Measurements from ENCODE around the gene TMEM87A.

TMEM87A gene

DNA sequence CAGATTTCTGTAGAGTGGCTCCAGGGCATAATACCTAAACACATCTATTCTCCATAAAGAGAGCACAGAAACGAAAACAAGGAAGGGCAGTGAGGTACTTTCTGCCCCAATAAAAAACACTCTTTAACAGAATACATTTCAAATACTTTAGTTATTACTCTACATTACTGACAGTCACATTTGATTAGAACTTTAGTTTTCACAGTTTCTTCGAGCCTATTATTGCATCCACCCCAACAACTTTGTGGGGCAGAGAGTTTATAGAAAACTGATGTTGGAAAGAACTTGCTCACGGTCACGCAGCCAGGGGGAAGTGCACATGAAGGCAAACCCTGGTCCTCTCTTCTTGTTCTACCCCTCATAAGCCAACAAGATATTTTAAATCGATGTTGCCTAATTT, 74.1 kb downstream of the TMEM87A start:
- no peak for DNase-seq

DNA sequence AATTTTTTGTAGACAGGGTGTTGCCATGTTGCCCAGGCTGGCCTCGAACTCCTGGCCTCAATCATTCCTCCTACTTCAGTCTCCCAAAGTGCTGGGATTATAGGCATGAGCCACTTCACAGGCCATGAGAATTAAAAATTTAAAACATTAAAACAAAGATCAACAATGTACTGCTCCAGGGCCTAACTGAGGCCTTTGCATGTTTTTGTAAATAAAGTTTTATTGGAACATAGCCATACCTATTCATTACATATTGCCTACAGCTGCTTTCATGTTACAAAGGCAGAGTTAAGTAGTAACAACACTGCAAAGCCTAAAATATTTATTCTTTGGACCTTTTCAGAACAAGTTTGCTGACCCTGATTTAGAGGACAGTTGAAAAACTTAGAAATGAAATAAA, 74.7 kb downstream of the TMEM87A start:
- DNase-seq, result no peak

DNA sequence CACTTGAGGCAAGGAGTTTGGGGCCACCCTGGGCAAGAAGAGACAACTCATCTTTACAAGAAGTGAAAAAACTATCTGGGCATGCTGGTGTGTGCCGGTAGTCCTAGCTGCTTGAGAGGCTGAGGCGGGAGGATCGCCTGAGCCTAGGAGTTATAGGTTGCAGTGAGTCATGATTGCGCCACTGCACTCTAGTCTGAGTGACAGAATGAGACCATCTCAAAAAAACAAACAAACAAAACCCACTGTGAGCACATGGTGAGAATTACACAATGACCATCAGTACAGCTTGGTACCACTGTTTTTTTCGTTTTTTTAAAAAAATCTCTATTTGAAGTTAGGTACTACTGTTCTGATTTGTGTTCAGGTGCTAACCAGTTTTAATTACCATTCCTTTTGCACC, 78.7 kb downstream of the TMEM87A start:
- no peak for DNase-seq

DNA sequence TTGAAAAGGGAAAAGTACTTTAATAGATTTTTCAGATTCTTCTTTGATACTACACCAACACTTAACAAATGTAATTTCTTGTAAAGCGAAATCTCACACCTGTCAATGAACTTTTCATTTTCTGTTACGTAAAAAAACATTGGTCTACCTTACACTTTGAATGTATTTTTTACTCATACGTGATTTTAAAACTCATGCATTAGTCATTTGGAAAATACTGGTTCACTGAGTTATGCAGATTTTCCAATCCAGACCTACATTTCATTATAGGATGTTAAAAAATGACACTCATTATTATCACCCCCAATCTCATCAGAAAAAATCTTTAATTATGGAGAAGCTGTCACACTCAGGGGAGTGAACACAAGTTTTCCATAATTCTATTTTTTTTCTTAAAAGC, 79.8 kb downstream of the TMEM87A start:
- no peak for DNase-seq

DNA sequence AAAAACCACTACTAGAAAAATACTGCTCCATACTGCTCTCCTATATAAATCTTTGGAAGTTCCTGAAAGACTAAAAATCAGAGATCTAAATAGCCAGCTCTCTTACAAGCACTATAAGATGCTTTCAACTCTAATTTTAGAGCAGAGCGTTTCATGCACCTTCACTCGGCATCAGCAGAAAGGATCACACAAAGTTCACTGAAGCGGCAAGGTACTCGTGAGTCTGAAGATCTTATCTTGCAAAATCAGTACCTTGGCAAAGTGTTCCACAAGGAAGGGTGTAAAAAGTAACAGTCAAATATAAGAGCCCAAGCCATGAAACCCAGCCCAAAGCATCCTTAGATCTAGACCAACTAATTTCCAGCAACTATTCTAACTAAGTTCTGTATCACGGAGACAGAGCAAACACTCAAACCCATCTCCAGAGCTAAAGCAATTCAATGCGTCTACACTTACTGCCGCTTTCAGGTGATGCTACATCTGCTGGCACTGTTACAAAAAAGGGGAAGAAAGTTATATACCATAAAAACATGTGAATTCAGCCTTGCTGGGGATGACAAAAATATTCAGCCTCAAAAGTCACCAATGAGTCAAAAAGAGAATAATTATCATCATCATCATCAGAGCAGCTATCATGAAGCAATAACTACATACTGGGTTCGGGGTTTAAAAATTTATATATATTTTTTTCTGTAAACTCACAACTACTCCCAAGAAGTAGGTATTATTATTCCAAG, 81.5 kb downstream of the TMEM87A start:
- no peak for DNase-seq

DNA sequence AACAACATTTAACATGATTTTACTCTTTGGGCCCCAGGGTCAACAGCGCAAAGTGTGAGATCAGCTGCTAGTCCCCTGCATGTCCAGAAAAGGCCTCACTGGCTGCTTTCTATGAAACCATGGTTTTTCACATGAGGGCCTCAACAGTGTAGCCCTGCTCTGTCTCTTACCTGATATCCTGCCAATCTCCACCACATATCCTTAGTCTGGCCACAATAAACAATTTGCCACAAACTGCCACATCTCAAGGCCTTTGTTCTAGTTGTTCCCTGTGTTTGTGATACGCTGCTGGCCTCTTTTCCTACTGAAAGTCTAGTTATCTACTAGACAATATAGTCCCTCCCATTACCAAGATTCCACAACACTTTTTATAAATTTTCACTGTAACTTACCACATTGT, 82.9 kb downstream of the TMEM87A start:
- no peak for DNase-seq

DNA sequence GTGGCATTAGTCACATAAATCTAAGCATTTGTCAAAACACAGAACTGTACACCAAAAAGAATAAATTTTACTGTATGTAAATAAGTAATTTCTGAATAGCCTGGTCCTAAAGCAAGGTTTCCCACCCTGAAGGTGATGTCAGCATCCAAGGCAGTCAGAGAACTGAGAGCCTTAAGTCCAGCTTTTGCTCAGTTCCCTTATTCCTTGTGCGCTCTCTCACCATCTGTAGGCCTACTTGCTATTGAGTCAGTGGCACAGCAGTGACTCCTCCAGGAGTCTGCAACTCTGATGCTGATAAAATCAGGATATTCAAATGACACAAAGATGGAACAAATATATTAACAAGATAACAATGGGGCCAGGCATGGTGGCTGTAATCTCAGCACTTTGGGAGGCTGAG, 87.4 kb downstream of the TMEM87A start:
- DNase-seq, result no peak

DNA sequence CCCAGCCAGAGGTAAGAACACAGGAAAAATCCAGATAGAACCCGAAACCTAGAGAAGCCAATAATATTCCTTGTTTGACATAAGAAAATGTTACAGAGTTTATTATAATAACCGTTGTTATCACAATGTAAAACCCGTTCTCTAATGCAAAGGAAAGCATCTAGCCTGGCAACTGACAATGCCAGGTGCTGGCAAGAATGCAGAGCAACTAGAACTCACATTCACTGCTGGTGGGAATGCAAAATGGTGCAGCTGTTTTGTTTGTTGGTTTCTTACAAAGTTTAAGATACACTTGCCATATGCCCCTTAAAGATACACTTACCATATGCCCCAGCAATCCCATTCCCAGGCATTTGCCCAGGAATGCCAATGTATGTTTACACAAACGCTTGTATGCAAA, 88.5 kb downstream of the TMEM87A start:
- no peak for DNase-seq

DNA sequence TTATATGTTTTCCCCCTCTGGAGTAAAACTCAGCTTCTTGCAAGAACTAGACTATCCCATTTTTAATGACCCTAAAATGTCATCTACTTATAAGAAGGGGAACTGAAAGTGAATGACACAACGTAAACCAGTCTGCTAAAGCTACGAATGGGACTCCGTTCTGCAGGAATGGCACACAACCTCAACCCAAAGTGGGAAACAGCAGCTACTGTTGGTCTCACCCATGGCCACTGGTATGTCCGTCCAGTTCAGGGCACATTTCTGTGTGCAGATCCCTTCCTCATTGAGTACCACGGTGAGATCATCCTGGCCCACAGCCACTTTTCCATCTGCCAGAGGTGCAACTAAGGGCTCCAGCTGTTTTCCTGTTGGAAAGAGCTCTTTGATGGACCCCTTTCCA, 88.9 kb downstream of the TMEM87A start:
- DNase-seq, result no peak

DNA sequence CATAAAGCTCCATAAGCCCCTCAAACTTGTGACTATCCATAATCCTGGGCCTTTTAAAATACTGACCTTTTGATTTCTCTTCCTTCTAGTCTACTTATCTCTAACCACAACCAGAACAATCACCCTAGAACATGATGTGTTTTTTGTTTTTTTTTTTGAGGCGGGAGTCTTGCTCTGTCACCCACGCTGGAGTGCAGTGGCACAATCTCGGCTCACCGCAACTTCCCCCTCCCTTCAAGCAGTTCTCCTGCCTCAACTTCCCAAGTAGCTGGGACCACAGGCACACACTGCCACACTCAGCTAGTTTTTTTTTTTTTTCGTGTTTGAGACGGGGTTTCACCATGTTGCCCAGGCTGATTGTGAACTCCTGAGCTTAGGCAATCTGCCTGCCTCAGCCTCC, 90.3 kb downstream of the TMEM87A start:
- DNase-seq, result no peak

DNA sequence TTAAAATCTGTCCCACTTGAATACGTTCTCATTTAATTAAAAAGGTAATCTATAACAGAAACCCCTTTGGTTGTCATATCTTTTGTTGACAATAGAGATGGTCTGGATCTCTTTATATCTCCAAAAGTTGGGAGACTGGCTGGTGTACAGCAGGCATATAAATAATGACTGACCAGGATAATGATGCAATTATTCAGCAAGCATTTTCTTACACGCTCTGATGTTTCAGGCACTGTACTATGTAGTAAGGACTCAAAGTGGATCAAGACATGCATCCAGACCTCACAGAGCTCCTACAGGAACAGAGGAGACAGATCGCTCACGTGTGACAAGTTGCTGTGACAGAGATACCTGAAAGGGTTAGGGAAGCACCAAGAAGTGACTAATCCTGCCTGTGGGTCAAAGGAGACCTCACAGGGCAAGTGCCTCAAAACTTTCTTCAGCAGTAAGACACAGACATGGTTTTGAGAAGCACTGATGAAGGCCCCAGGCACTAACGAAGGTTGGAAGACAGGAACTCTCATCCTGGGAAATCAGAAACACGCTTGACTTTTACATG, 90.8 kb downstream of the TMEM87A start:
- DNase-seq, result no peak

DNA sequence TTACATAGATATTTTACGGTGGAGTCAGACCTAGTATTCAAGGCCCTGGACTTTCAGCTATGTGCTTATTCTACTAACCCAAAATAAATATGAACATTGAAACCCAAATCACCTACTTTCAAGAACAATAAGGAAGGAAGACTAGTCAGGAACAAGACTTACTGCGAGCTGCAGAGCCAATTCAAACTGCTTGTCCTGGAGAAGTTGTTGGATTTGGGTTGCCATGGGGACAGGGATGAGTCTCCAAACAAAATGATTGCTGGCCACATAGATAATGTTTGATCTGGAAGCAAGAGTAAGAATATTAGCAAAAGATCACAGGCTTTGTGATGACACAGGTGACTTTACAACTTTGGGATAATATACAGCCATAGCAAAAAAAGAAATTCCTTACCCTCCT, 95.2 kb downstream of the TMEM87A start:
- DNase-seq, result no peak

DNA sequence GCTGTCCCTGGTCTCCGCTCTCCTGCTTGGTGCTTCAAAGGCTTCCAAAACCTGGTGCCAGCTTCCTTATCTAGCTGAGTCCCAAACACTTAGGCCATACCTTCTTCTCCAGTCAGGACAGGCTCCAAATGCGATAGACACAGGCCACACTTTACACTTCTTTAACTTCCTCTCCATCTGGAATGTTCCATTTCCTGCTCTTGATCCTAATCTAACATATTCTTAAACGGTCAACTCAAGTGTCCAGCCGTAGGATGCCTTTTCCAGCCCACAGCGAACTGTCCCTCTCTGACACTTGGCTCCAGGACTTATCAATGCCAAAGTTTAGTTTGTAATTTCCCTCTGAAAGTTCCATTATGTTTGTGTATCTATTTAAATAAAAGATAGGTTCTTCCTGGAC, 97.6 kb downstream of the TMEM87A start:
- no peak for DNase-seq

DNA sequence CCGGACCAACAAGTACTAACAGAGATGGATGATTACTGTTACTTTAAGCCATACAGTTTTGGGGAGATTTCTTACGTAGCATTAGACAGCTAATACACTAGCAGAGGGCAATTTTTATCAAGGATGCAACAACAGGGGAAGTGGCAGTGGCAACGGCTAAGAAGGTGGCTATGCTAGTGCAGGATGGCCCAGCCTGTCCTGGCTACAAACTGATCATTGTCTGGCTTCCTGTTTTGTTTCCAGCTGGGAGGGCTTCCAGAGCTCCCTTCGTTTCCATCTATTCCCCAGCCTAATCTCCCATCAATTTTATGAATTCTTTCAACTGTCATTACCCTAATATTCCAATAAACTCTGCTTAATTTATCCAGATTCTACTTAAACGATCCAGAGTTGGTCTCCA, 100.8 kb downstream of the TMEM87A start:
- no peak for DNase-seq

DNA sequence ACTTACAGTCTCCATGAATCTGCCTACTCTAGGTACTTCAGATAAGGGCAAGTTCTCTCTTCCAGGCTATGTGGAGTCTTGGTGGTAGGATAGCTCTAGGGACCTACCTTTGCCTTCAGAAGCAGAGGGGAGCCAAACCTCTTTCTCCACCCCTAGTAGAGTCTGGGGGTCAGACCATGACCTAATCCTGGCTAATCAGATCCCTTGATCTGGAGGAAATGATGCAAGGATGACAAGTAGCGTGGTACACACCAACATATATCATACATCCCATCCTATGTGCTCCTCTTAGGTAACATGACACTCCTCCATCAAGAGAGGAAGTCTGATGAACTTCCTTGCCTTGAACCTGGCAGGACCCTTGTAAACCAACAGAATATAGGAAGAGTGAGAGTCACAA, 101.4 kb downstream of the TMEM87A start:
- no peak for DNase-seq

DNA sequence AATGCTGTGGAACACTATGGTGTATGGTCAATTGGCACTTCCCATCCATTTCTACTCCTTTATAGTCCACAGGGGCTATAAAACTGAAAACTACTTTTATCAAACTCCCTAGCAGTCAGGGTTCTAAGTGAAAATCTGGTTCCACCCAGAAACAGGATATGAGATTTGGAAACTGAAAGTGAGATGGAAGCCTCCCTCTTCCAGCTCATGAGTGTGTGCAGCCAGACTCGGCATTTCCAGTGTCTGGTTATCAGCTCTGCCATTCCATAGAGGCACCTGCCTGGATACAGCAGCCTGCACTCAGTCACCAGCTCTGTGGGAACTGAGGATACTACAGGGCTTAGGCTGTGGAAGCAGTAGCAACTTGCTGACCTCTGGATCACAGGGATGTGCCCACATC, 102.1 kb downstream of the TMEM87A start:
- no peak for DNase-seq

DNA sequence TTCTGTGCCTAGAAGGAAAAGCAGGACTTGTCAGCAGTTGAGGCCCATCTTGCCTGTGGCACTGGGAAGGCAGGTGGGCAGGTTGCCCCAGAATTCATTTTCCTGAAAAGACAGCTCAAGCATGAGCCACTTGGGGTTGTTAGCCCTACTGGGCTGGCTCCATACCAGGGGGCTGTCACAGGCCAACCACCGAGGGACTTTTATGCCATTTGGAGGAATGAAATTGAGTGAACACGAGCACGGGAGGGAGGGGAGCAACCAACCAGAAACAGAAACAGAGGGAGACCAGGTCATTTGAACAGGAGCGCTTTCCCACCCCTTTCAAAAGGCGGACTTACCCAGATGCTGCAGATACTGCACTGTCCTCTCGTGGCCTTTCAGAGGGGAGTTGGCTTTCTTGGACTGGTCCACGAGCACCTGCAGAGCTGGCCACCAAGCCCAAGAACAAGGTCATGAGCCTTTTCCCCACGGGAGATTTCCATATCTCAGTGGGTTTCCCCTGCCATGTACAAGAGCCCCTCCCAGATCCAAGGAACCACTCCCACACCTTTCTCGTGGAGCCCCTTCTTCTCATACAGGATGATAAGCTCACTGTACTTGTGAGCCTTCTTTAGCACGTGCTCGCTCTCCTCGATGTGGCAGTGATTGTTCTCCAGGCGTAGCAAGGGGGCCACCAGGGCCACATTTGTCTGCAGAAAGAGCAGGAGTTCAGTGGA, 106.8 kb downstream of the TMEM87A start:
- no peak for DNase-seq

DNA sequence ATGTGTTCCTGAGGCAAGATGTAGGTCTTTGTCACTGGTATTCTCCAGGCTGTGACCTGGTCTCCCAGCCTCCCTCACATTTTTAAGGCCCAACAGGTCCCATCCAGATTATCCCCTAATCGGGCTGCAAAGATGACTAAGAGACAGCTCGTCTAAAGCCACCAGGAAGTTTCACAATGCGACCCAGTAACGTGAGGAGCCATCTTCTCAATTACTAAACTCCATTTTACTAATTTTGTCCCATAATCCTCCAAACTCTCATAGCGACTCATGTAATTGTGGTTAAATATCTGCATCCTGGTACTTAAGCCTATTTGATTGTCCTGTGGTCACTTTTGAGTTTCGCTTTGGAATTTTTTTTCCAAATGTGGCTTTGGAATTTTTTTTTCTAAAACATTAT, 108.1 kb downstream of the TMEM87A start:
- no peak for DNase-seq

DNA sequence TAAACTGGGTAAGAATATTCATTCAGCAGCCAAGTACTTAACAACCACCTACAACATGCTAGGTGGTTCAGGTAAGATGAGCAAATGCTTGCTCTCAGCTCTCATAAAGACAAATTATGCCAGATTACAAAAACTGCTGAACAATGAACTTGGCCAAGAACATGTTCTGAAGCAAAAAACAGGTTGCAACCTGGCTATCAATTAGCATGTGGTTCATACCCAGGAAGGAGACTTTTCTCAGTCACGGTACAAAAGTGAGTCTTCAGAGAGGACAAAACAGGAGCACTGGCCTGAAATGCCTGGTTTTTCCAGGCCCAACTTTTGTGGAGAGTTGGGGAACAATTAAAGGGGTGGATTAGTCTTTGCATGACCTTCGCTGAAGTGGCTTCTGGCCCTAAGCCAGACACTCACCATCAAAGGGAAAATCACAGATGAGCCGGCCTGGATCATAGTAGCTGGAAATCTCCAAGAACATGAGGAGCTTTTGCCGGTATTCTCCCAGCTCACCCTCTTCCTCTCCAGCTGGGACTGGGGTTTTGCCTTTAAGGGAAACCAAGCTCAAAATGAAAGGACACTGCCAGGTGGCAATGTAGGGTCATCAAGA, 109.2 kb downstream of the TMEM87A start:
- DNase-seq, result no peak

DNA sequence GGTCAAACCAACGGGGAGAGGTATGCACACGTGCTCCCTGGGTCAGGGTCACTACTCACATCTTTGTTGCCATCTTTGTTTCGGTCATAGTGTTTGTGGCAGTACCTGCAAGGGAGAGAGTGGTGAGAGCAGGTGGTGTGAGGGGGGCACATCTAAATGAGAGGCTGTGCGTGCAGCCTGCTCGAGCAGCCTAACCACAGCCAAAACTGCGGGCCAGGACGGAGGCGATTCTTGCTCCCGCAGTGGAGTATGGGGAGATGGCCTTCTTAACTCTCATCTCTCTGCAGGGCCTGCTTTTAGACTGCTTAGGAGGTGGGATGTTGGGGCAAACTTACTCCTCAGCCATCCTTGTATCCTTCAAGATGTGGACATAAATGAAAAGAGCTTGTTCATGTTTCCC, 109.9 kb downstream of the TMEM87A start:
- DNase-seq, result no peak
